OCI-LY1 (cell line): ENCODE measurements around the gene DHRS7B.

Experiments
- H2AFZ ChIP-seq: fragments of 200-600 bp; sonication (generic), shearing (Covaris generic); 2 replicates; pipeline ENCODE4 v1.6.0; 2014; ENCODE audit warnings: antibody characterized with exemption, mild to moderate bottlenecking, low read length
- H3F3A ChIP-seq: fragments of 200-600 bp; sonication (generic), shearing (Covaris generic); 2 replicates; pipeline ENCODE4 v1.6.0; 2014; ENCODE audit warnings: mild to moderate bottlenecking, antibody characterized with exemption, low read length, moderate library complexity; ENCODE audit not compliant: insufficient read depth
- H3K27ac ChIP-seq: fragments of 200-600 bp; sonication (generic); 2 replicates; pipeline ENCODE4 v1.5.1; 2014; ENCODE audit warnings: low read length, mixed run types, mild to moderate bottlenecking, low read depth; ENCODE audit not compliant: poor library complexity, severe bottlenecking
- H3K27me3 ChIP-seq: fragments of 200-600 bp; sonication (generic); 2 replicates; pipeline ENCODE4 v1.6.0; 2014; ENCODE audit warnings: antibody characterized with exemption, mild to moderate bottlenecking, low read length, moderate library complexity; ENCODE audit not compliant: insufficient read depth
- H3K36me3 ChIP-seq: fragments of 200-600 bp; sonication (generic); 2 replicates; pipeline ENCODE4 v1.6.1; 2014; ENCODE audit warnings: mild to moderate bottlenecking, antibody characterized with exemption, low read length, moderate library complexity, mixed read lengths; ENCODE audit not compliant: insufficient read depth
- H3K4me1 ChIP-seq: fragments of 200-600 bp; sonication (generic); 2 replicates; pipeline ENCODE4 v1.5.1; 2014; ENCODE audit warnings: mild to moderate bottlenecking, low read length, moderate library complexity; ENCODE audit not compliant: insufficient read depth, severe bottlenecking
- H3K4me2 ChIP-seq: fragments of 200-600 bp; sonication (generic), shearing (Covaris generic); 2 replicates; pipeline ENCODE4 v1.6.1; 2014; ENCODE audit warnings: low read length
- H3K4me3 ChIP-seq: fragments of 200-600 bp; sonication (generic); 2 replicates; pipeline ENCODE4 v1.5.1; 2014; ENCODE audit warnings: low read length, low read depth, mild to moderate bottlenecking, mixed read lengths; ENCODE audit not compliant: poor library complexity, severe bottlenecking
- H3K79me2 ChIP-seq: fragments of 200-600 bp; shearing (Covaris generic); 2 replicates; pipeline ENCODE4 v1.6.1; 2016; ENCODE audit warnings: mixed run types, low read length, mixed read lengths; ENCODE audit not compliant: insufficient read depth
- H3K9ac ChIP-seq: fragments of 200-600 bp; sonication (generic), shearing (Covaris generic); 2 replicates; pipeline ENCODE4 v1.6.1; 2014; ENCODE audit warnings: mild to moderate bottlenecking, low read length, mixed read lengths
- H3K9me2 ChIP-seq: fragments of 200-600 bp; sonication (generic), shearing (Covaris generic); 2 replicates; pipeline ENCODE4 v1.6.1; 2014; ENCODE audit warnings: low read depth, mild to moderate bottlenecking, low read length, mixed read lengths
- H3K9me3 ChIP-seq: fragments of 200-600 bp; shearing (Covaris generic); 2 replicates; pipeline ENCODE4 v1.6.1; 2014; ENCODE audit warnings: low read length, mixed read lengths
- H4K20me1 ChIP-seq: fragments of 200-600 bp; sonication (generic), shearing (Covaris generic); 2 replicates; pipeline ENCODE4 v1.6.0; 2016; ENCODE audit warnings: mild to moderate bottlenecking, low read length; ENCODE audit not compliant: insufficient read depth
- EZH2 ChIP-seq: fragments of 200-600 bp; sonication (generic), shearing (Covaris generic); IDR thresholded peaks from 2 replicates; pipeline ENCODE4 v1.8.0; 2017; ENCODE audit warnings: borderline replicate concordance, mixed run types, mild to moderate bottlenecking, antibody characterized with exemption, low read length, moderate library complexity, mixed read lengths
- TF ChIP-seq, protein P1 (sequence below): fragments of 200-600 bp; sonication (generic), shearing (Covaris generic); IDR thresholded peaks from 2 replicates; pipeline ENCODE4 v1.5.1; 2017; ENCODE audit warnings: mild to moderate bottlenecking, antibody characterized with exemption, low read length, moderate library complexity, mixed read lengths

The DHRS7B gene

DNA sequence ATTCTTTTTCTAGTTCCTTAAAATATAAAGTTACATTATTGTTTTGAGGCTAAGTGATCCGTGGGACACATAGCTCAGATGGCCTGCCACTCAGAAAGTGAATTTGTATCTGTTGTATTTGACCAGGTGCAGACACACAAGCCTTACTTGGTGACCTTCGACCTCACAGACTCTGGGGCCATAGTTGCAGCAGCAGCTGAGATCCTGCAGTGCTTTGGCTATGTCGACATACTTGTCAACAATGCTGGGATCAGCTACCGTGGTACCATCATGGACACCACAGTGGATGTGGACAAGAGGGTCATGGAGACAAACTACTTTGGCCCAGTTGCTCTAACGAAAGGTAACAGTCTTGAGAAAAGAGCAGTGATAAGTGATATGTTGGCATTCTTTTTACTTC lies 56.7 kb downstream of the DHRS7B start:
- H3K4me1 ChIP-seq = no peaks in the 10 kb centered on the region
- no peak overlapping the region for H3K4me3 ChIP-seq
- H3K9me2 ChIP-seq = no peaks in the 10 kb centered on the region
- no peaks in the 10 kb centered on the region for H3K79me2 ChIP-seq
- H2AFZ ChIP-seq = no peak overlapping the region
- H3F3A ChIP-seq = no peaks in the 10 kb centered on the region
- no peak overlapping the region for H3K9ac ChIP-seq
- H3K27ac ChIP-seq = no peak overlapping the region
- H3K9me3 ChIP-seq = no peaks in the 10 kb centered on the region
- H4K20me1 ChIP-seq = no peaks in the 10 kb centered on the region
- H3K27me3 ChIP-seq = no peaks in the 10 kb centered on the region
- no peak overlapping the region for H3K4me2 ChIP-seq
- peaks cover 5% of the 10 kb centered on the region for H3K36me3 ChIP-seq
- no peak for TF ChIP-seq EZH2

DNA sequence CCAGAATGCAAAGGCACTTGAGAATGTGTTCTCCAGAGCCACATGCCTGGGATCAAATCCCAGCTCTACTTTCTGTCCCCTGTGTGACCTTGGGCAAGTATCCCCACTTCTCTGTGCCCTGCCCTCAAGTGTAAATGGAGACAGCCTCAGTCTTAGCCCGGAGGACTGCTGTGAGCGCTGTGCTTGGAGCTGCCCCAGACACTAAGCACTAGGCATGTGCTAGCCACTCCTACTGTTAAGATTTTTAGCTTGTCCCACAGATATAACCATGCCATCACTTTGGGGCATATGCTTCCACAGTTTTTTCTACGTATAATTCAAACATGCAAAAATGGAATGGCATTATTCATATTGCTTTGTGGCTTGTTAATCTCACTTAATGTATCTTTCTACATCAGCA lies 57.8 kb downstream of the DHRS7B start:
- no peak overlapping the region for H2AFZ ChIP-seq
- TF ChIP-seq, protein P1, sequence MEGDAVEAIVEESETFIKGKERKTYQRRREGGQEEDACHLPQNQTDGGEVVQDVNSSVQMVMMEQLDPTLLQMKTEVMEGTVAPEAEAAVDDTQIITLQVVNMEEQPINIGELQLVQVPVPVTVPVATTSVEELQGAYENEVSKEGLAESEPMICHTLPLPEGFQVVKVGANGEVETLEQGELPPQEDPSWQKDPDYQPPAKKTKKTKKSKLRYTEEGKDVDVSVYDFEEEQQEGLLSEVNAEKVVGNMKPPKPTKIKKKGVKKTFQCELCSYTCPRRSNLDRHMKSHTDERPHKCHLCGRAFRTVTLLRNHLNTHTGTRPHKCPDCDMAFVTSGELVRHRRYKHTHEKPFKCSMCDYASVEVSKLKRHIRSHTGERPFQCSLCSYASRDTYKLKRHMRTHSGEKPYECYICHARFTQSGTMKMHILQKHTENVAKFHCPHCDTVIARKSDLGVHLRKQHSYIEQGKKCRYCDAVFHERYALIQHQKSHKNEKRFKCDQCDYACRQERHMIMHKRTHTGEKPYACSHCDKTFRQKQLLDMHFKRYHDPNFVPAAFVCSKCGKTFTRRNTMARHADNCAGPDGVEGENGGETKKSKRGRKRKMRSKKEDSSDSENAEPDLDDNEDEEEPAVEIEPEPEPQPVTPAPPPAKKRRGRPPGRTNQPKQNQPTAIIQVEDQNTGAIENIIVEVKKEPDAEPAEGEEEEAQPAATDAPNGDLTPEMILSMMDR = no peak
- TF ChIP-seq EZH2 = no peak

DNA sequence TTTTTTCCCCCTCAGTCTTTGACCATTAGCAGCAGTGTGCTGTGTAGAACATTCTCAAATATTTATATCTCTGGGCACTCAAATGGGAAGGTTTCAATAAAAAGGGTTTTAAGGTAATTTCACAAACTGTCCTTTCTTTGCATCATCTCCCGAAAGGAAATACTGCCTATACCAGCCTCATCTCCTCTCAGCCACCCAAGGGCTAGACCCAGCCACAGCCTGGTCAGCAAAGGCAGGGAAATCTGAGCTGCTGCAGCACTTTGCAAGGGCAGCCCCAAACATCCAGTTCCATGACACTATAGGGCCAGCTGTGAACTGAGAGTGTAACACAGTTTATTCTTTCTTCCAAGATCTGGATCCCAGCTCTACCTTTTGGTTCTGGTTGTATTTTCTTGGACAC lies 58.3 kb downstream of the DHRS7B start:
- TF ChIP-seq, protein P1 = no peak
- no peak for TF ChIP-seq EZH2
- no peaks in the 10 kb centered on the region for H3K79me2 ChIP-seq
- peaks cover 5% of the 10 kb centered on the region for H3K36me3 ChIP-seq
- H3F3A ChIP-seq = no peaks in the 10 kb centered on the region
- no peaks in the 10 kb centered on the region for H3K9me3 ChIP-seq
- H4K20me1 ChIP-seq = no peaks in the 10 kb centered on the region
- H3K27me3 ChIP-seq = no peaks in the 10 kb centered on the region
- H2AFZ ChIP-seq = no peak overlapping the region
- no peaks in the 10 kb centered on the region for H3K9me2 ChIP-seq
- H3K27ac ChIP-seq = no peak overlapping the region
- H3K9ac ChIP-seq = no peak overlapping the region
- no peaks in the 10 kb centered on the region for H3K4me1 ChIP-seq
- no peak overlapping the region for H3K4me2 ChIP-seq
- no peak overlapping the region for H3K4me3 ChIP-seq

More for the DNA sequence above, 57.8 kb downstream of the DHRS7B start:
- Histone ChIP-seq H3K9me2 (no peaks in the 10 kb centered on the region), H3F3A (no peaks in the 10 kb centered on the region), H3K27me3 (no peaks in the 10 kb centered on the region), H3K9me3 (no peaks in the 10 kb centered on the region), H3K9ac (no peak overlapping the region), H3K4me3 (no peak overlapping the region), H4K20me1 (no peaks in the 10 kb centered on the region), H3K36me3 (peaks cover 5% of the 10 kb centered on the region), H3K4me1 (no peaks in the 10 kb centered on the region), H3K27ac (no peak overlapping the region), H3K79me2 (no peaks in the 10 kb centered on the region), H3K4me2 (no peak overlapping the region)

DNA sequence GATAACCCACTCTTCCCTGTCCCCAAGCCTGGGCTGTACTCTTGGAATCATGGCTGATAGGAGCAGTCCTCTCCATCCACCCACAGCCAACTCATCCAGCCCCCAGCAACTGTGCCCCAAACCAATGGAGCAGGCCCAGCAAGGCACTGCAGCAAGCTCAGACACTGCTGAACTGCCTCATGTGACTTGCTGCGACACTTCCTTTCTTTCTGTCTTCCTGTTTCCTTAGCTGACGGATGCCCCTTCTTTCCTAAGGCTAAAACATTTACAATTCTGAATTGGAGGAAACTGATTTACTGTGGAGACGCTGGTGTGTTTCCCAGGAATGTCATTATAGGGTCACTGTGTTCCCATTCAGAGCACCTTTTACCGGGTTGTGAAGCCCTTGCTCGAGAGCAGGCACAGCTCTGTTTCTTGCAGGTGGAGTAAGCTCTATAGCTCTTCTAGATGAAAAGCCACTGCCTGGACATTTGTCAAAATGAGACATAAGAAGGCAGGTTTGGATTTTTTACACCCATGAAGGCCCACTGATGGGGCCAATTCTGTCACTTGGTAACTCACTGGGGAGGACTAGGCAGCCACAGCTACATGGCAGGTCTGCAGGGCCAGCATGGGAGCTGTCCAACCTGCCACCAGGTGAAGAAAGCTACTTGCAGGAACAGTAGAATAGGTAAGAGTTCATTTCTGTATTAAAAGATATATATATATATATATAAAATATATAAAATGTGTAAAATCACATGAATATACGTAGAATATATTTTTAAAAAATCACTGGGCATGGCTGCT lies 59.8 kb downstream of the DHRS7B start:
- Histone ChIP-seq H3K4me3 (no peak overlapping the region), H3K9me3 (no peaks in the 10 kb centered on the region), H3K27ac (no peak overlapping the region), H3F3A (no peaks in the 10 kb centered on the region), H4K20me1 (no peaks in the 10 kb centered on the region), H3K9ac (no peak overlapping the region), H3K27me3 (no peaks in the 10 kb centered on the region), H2AFZ (no peak overlapping the region), H3K79me2 (no peaks in the 10 kb centered on the region), H3K4me2 (no peak overlapping the region), H3K9me2 (no peaks in the 10 kb centered on the region), H3K36me3 (peaks cover 5% of the 10 kb centered on the region; the same call in 1 of the 2 replicates), H3K4me1 (peaks cover 2% of the 10 kb centered on the region)
- no peak for TF ChIP-seq EZH2
- TF ChIP-seq, protein P1 = no peak
